ENCODE measurements around the gene MCTP1.

GRCh38 chr5:94740286-94740685 lies 544.6 kb downstream of the MCTP1 start:
- TF ChIP-seq FOXM1 (IDR thresholded peaks at IDR 0.05; ENCODE audit: borderline replicate concordance) (no peak), LEF1 (IDR thresholded peaks at IDR 0.05; ENCODE audit: borderline replicate concordance) (no peak), FOXK2 (IDR thresholded peaks at IDR 0.05) (no peak), FOXA1 (IDR thresholded peaks at IDR 0.05) (no peak), BHLHE40 (IDR thresholded peaks at IDR 0.05; ENCODE audit: borderline replicate concordance) (no peak), ZNF384 (IDR thresholded peaks at IDR 0.05) (no peak), CTBP1 (IDR thresholded peaks at IDR 0.05; ENCODE audit: borderline replicate concordance) (no peak), HDGF (IDR thresholded peaks at IDR 0.05; ENCODE audit: borderline replicate concordance) (no peak)
